Adrenal gland (tissue), 5 donors: ENCODE data around the gene EXD2.

Experiments
- POLR2A ChIP-seq, 2 donors: fragments of 450-650 bp; IDR thresholded peaks; one replicate each; pipeline ENCODE4 v1.6.1; 2017; ENCODE audit warnings: antibody characterized with exemption in 2 of 2, mild to moderate bottlenecking in 2 of 2, moderate library complexity in 1 of 2
- TF ChIP-seq, protein P1 (sequence below), 6 experiments: fragments of 450-650 bp in 4 of 6; fragments of 200-600 bp in 2 of 6; sonication (generic) in 1 of 6; IDR thresholded peaks; 1 replicate in 5 of 6; 2 replicates in 1 of 6; pipeline versions ENCODE4 v1.5.1 to v1.8.0; 2016 to 2021; ENCODE audit warnings: antibody characterized with exemption in 6 of 6, mild to moderate bottlenecking in 2 of 6, moderate library complexity in 1 of 6
- donor health status: DM: no; HTN: no; CAD: no.

DNA sequence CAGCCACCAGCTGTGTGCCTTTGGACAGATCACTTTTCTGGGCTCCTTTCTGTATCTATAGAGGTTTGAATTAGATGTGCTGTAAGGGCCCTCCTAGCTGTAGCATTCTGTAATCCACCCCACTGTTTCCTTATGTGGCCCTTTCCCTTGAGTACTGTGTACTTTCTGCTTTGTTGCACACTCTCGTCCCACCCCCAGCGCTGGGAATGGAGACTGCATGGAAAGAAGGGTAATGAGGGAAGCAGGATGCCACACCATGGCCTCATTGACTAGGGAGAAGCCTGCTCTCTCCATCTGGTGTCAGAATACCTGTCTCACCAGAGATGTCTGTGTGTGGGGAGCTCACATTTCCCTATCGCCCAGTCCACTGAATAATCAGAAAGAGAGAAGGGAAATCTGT is 55.0 kb downstream of the EXD2 start:
- no peak for TF ChIP-seq POLR2A (IDR thresholded peaks at IDR 0.05)
- TF ChIP-seq, protein P1, sequence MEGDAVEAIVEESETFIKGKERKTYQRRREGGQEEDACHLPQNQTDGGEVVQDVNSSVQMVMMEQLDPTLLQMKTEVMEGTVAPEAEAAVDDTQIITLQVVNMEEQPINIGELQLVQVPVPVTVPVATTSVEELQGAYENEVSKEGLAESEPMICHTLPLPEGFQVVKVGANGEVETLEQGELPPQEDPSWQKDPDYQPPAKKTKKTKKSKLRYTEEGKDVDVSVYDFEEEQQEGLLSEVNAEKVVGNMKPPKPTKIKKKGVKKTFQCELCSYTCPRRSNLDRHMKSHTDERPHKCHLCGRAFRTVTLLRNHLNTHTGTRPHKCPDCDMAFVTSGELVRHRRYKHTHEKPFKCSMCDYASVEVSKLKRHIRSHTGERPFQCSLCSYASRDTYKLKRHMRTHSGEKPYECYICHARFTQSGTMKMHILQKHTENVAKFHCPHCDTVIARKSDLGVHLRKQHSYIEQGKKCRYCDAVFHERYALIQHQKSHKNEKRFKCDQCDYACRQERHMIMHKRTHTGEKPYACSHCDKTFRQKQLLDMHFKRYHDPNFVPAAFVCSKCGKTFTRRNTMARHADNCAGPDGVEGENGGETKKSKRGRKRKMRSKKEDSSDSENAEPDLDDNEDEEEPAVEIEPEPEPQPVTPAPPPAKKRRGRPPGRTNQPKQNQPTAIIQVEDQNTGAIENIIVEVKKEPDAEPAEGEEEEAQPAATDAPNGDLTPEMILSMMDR (IDR thresholded peaks at IDR 0.05) = no peak
